ENCODE measurements around the gene MARVELD3. TPM values are rescaled to one million over a fixed set of nuclear protein-coding genes. Genes with fewer than 3 reads are reported as not detected.
"Not testable (repeated sequence)": the region's sequence is repeated elsewhere in the genome, so short reads cannot be mapped to it uniquely, and the experiment has no call there.

MARVELD3 gene, protein sequence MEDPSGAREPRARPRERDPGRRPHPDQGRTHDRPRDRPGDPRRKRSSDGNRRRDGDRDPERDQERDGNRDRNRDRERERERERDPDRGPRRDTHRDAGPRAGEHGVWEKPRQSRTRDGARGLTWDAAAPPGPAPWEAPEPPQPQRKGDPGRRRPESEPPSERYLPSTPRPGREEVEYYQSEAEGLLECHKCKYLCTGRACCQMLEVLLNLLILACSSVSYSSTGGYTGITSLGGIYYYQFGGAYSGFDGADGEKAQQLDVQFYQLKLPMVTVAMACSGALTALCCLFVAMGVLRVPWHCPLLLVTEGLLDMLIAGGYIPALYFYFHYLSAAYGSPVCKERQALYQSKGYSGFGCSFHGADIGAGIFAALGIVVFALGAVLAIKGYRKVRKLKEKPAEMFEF
- 19.8 TPM for polyA plus RNA-seq (2013, experiment 1 of 2)
- 19.9 TPM for polyA plus RNA-seq (2013, experiment 2 of 2)

- Histone ChIP-seq H2BK5ac (ENCODE audit: low read length) (no peak within 1 kb of the TSS), H3K36me3 (ENCODE audit: control insufficient read depth, insufficient read depth, low read length) (no peaks in the 10 kb centered on the region), H2BK120ac (ENCODE audit: low read depth, low read length) (no peak within 1 kb of the TSS), H3K9ac (ENCODE audit: low read length) (peak within 1 kb of the TSS; percentile 67), H4K8ac (ENCODE audit: low read depth, low read length) (no peak within 1 kb of the TSS), H4K5ac (ENCODE audit: low read length) (no peak within 1 kb of the TSS), H3K4me3 (ENCODE audit: low read length) (peak within 1 kb of the TSS; percentile 41), H3K79me1 (ENCODE audit: low read length) (no peaks in the 10 kb centered on the region), H3K4ac (ENCODE audit: low read depth, low read length) (no peak within 1 kb of the TSS), H3K23ac (ENCODE audit: low read length) (peak within 1 kb of the TSS; percentile 6), H3K27ac (ENCODE audit: low read depth, low read length) (no peak within 1 kb of the TSS), H3K18ac (ENCODE audit: low read length) (peak within 1 kb of the TSS; percentile 7), H3K56ac (ENCODE audit: low read length) (peak within 1 kb of the TSS; percentile 89), H2AK5ac (ENCODE audit: low read length) (no peak within 1 kb of the TSS), H2BK15ac (replicated peaks; ENCODE audit: low read depth) (no peak within 1 kb of the TSS), H3K27me3 (ENCODE audit: insufficient read depth, low read length, poor library complexity) (no peaks in the 10 kb centered on the region), H3K4me2 (ENCODE audit: low read length) (peak within 1 kb of the TSS; percentile 75), H3K4me1 (ENCODE audit: control insufficient read depth, low read depth, low read length) (no peaks in the 10 kb centered on the region), H3K79me2 (ENCODE audit: control insufficient read depth, insufficient read depth, low read length) (no peaks in the 10 kb centered on the region)
- WGBS (ENCODE audit: extremely low coverage, insufficient coverage, low lambda C conversion rate) = no CpG with 5 or more reads among the region's 98 CpGs
- peak; percentile 80 for DNase-seq
These were observed at the start of gene MARVELD3 for GRCh38 chr16:71626018-71626857. Gene MARVELD3 (plus strand): TSS chr16:71626184. CDS start chr16:71626230, 46 bp downstream.

GRCh38 chr16:71576971-71577370 lies 49.0 kb upstream of the MARVELD3 start, which contains the start of gene TAT:
Gene TAT (minus strand): TSS chr16:71577092. CDS start chr16:71576415, 677 bp downstream.
- WGBS (ENCODE audit: extremely low coverage, insufficient coverage, low lambda C conversion rate) = no CpG with 5 or more reads among the region's 3 CpGs

DNA sequence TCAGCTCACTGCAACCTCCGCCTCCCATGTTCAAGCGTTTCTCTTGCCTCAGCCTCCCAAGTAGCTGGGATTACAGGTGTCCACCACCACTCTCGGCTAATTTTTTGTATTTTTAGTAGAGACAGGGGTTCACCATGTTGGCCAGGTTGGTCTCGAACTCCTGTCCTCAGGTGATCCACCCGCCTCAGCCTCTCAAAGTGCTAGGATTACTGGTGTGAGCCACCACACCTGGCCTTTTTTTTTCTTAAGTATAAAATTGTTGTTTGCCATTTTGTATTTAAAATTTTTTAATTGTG lies 43.5 kb upstream of the MARVELD3 start:
- not testable (repeated sequence) for H2AK5ac ChIP-seq (ENCODE audit: low read length); H3K4me1 ChIP-seq (ENCODE audit: control insufficient read depth, low read depth, low read length); H3K4ac ChIP-seq (ENCODE audit: low read depth, low read length); H3K79me2 ChIP-seq (ENCODE audit: control insufficient read depth, insufficient read depth, low read length); H2BK120ac ChIP-seq (ENCODE audit: low read depth, low read length); H3K23ac ChIP-seq (ENCODE audit: low read length); H3K27me3 ChIP-seq (ENCODE audit: insufficient read depth, low read length, poor library complexity); H3K9ac ChIP-seq (ENCODE audit: low read length); DNase-seq; H4K5ac ChIP-seq (ENCODE audit: low read length); H3K56ac ChIP-seq (ENCODE audit: low read length); H3K79me1 ChIP-seq (ENCODE audit: low read length); H3K18ac ChIP-seq (ENCODE audit: low read length); H4K8ac ChIP-seq (ENCODE audit: low read depth, low read length); H2BK5ac ChIP-seq (ENCODE audit: low read length); H3K4me2 ChIP-seq (ENCODE audit: low read length); H3K27ac ChIP-seq (ENCODE audit: low read depth, low read length); H3K4me3 ChIP-seq (ENCODE audit: low read length); H3K36me3 ChIP-seq (ENCODE audit: control insufficient read depth, insufficient read depth, low read length); H2BK15ac ChIP-seq (replicated peaks; ENCODE audit: low read depth)
- no CpG with 5 or more reads among the region's 5 CpGs for WGBS (ENCODE audit: extremely low coverage, insufficient coverage, low lambda C conversion rate)

More at GRCh38 chr16:71576971-71577370, 49.0 kb upstream of the MARVELD3 start, which contains the start of gene TAT:
- H3K79me1 ChIP-seq (ENCODE audit: low read length) = no peaks in the 10 kb centered on the region
- H2BK120ac ChIP-seq (ENCODE audit: low read depth, low read length) = no peak within 1 kb of the TSS
- H4K5ac ChIP-seq (ENCODE audit: low read length) = no peak within 1 kb of the TSS
- no peak within 1 kb of the TSS for H3K56ac ChIP-seq (ENCODE audit: low read length)
- no peak within 1 kb of the TSS for H3K18ac ChIP-seq (ENCODE audit: low read length)
- H3K4ac ChIP-seq (ENCODE audit: low read depth, low read length) = no peak within 1 kb of the TSS
- H3K79me2 ChIP-seq (ENCODE audit: control insufficient read depth, insufficient read depth, low read length) = no peaks in the 10 kb centered on the region
- no peak within 1 kb of the TSS for H3K23ac ChIP-seq (ENCODE audit: low read length)
- H3K27ac ChIP-seq (ENCODE audit: low read depth, low read length) = no peak within 1 kb of the TSS
- no peak within 1 kb of the TSS for H2BK5ac ChIP-seq (ENCODE audit: low read length)
- peak; percentile 18 for DNase-seq
- no peaks in the 10 kb centered on the region for H3K27me3 ChIP-seq (ENCODE audit: insufficient read depth, low read length, poor library complexity)
- H4K8ac ChIP-seq (ENCODE audit: low read depth, low read length) = no peak within 1 kb of the TSS
- no peaks in the 10 kb centered on the region for H3K36me3 ChIP-seq (ENCODE audit: control insufficient read depth, insufficient read depth, low read length)
- no peak within 1 kb of the TSS for H2BK15ac ChIP-seq (replicated peaks; ENCODE audit: low read depth)
- no peaks in the 10 kb centered on the region for H3K4me1 ChIP-seq (ENCODE audit: control insufficient read depth, low read depth, low read length)
- H3K9ac ChIP-seq (ENCODE audit: low read length) = no peak within 1 kb of the TSS
- no peak within 1 kb of the TSS for H2AK5ac ChIP-seq (ENCODE audit: low read length)
- H3K4me3 ChIP-seq (ENCODE audit: low read length) = no peak within 1 kb of the TSS
- no peak within 1 kb of the TSS for H3K4me2 ChIP-seq (ENCODE audit: low read length)

DNA sequence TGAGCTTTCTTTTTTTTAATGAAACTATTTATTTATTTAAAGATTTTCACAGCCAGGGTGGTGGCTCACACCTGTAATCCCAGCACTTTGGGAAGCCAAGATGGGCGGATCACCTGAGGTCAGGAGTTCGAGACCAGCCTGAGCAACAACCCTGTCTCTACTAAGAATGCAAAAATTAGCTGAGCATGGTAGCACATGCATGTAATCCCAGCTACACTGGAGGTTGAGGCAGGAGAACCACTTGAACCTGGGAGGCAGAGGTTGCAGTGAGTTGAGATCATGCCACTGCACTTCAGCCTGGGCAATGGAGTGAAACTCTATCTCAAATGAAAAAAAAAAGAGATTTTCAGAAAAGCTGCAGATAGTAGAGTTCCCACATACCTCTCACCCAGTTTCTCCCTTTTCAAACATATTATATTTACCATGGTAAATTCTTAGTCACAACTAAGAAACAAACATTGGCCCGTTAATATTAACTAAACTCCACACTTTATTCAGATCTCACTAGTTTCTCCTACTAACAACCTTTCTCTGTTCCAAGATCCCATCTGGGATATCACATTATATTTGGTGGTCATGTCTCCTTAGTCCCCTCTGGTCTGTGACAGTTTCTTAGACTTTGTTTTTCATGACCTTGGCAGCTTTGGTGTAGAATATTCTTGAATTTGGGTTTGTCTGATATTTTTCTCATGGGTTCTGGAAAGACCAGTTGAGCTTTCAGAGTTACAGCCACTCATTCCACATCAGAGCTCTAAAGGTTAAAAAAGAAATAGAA lies 41.3 kb upstream of the MARVELD3 start:
- no peaks in the 10 kb centered on the region for H3K79me1 ChIP-seq (ENCODE audit: low read length)
- no peak overlapping the region for H3K9ac ChIP-seq (ENCODE audit: low read length)
- H3K27me3 ChIP-seq (ENCODE audit: insufficient read depth, low read length, poor library complexity) = no peaks in the 10 kb centered on the region
- no peak overlapping the region for H2BK15ac ChIP-seq (replicated peaks; ENCODE audit: low read depth)
- no peak overlapping the region for H3K27ac ChIP-seq (ENCODE audit: low read depth, low read length)
- H2AK5ac ChIP-seq (ENCODE audit: low read length) = no peak overlapping the region
- H2BK120ac ChIP-seq (ENCODE audit: low read depth, low read length) = no peak overlapping the region
- H3K4me2 ChIP-seq (ENCODE audit: low read length) = no peak overlapping the region
- no peak overlapping the region for H4K8ac ChIP-seq (ENCODE audit: low read depth, low read length)
- H2BK5ac ChIP-seq (ENCODE audit: low read length) = no peak overlapping the region
- no peaks in the 10 kb centered on the region for H3K4me1 ChIP-seq (ENCODE audit: control insufficient read depth, low read depth, low read length)
- H4K5ac ChIP-seq (ENCODE audit: low read length) = no peak overlapping the region
- H3K79me2 ChIP-seq (ENCODE audit: control insufficient read depth, insufficient read depth, low read length) = no peaks in the 10 kb centered on the region
- H3K4ac ChIP-seq (ENCODE audit: low read depth, low read length) = no peak overlapping the region
- DNase-seq = no peak
- H3K4me3 ChIP-seq (ENCODE audit: low read length) = no peak overlapping the region
- no peak overlapping the region for H3K56ac ChIP-seq (ENCODE audit: low read length)
- no peaks in the 10 kb centered on the region for H3K36me3 ChIP-seq (ENCODE audit: control insufficient read depth, insufficient read depth, low read length)
- H3K18ac ChIP-seq (ENCODE audit: low read length) = no peak overlapping the region
- 100% methylated on average over 1 of the region's 3 CpGs for WGBS (ENCODE audit: extremely low coverage, insufficient coverage, low lambda C conversion rate)
- no peak overlapping the region for H3K23ac ChIP-seq (ENCODE audit: low read length)

GRCh38 chr16:71585318-71585703 lies 40.7 kb upstream of the MARVELD3 start:
- Histone ChIP-seq H3K56ac (ENCODE audit: low read length) (no peak overlapping the region), H3K4me3 (ENCODE audit: low read length) (no peak overlapping the region), H2BK5ac (ENCODE audit: low read length) (no peak overlapping the region), H4K5ac (ENCODE audit: low read length) (no peak overlapping the region), H3K36me3 (ENCODE audit: control insufficient read depth, insufficient read depth, low read length) (no peaks in the 10 kb centered on the region), H3K9ac (ENCODE audit: low read length) (no peak overlapping the region), H4K8ac (ENCODE audit: low read depth, low read length) (no peak overlapping the region), H3K23ac (ENCODE audit: low read length) (no peak overlapping the region), H3K4me1 (ENCODE audit: control insufficient read depth, low read depth, low read length) (no peaks in the 10 kb centered on the region), H3K4ac (ENCODE audit: low read depth, low read length) (no peak overlapping the region), H2BK15ac (replicated peaks; ENCODE audit: low read depth) (no peak overlapping the region), H2AK5ac (ENCODE audit: low read length) (no peak overlapping the region), H2BK120ac (ENCODE audit: low read depth, low read length) (no peak overlapping the region), H3K27me3 (ENCODE audit: insufficient read depth, low read length, poor library complexity) (no peaks in the 10 kb centered on the region), H3K79me1 (ENCODE audit: low read length) (no peaks in the 10 kb centered on the region), H3K27ac (ENCODE audit: low read depth, low read length) (no peak overlapping the region), H3K18ac (ENCODE audit: low read length) (no peak overlapping the region), H3K4me2 (ENCODE audit: low read length) (no peak overlapping the region), H3K79me2 (ENCODE audit: control insufficient read depth, insufficient read depth, low read length) (no peaks in the 10 kb centered on the region)
- DNase-seq = no peak
- no CpG with 5 or more reads among the region's 4 CpGs for WGBS (ENCODE audit: extremely low coverage, insufficient coverage, low lambda C conversion rate)
